Liver (tissue), 9 donors: ENCODE measurements around the gene BCL2L1. TPM values are rescaled to one million over a fixed set of nuclear protein-coding genes. Genes with fewer than 3 reads are reported as not detected.

Experiments
- DNase-seq: peaks from one replicate; pipeline ENCODE4 v3.0.0-alpha.2; 2017; ENCODE audit warnings: low spot score
- H3K27ac ChIP-seq, 2 donors: one replicate each; pipeline ENCODE4 v1.7.0; 2013; ENCODE audit warnings: inconsistent platforms in 2 of 2, low read length in 2 of 2, control low read depth in 1 of 2, low read depth in 1 of 2, mild to moderate bottlenecking in 1 of 2
- H3K27me3 ChIP-seq, 4 donors: one replicate each; pipeline versions ENCODE4 v1.6.1 to v1.7.0; 2013; ENCODE audit warnings: low read length in 3 of 4, inconsistent platforms in 1 of 4, mild to moderate bottlenecking in 1 of 4, moderate library complexity in 1 of 4; ENCODE audit not compliant: control insufficient read depth in 4 of 4, insufficient read depth in 4 of 4
- H3K36me3 ChIP-seq, 4 donors: one replicate each; pipeline versions ENCODE4 v1.6.1 to v1.7.0; 2013; ENCODE audit warnings: low read length in 3 of 4, mild to moderate bottlenecking in 3 of 4, low read depth in 1 of 4, moderate library complexity in 1 of 4; ENCODE audit not compliant: control insufficient read depth in 4 of 4, insufficient read depth in 3 of 4
- H3K4me1 ChIP-seq, 4 donors: one replicate each; pipeline versions ENCODE4 v1.6.1 to v1.7.0; 2013; ENCODE audit warnings: low read length in 3 of 4, mild to moderate bottlenecking in 3 of 4, moderate library complexity in 1 of 4; ENCODE audit not compliant: control insufficient read depth in 4 of 4, insufficient read depth in 4 of 4
- H3K4me3 ChIP-seq, 3 donors: one replicate each; pipeline versions ENCODE4 v1.6.1 to v1.7.0; 2013; ENCODE audit warnings: low read length in 3 of 3, control low read depth in 1 of 3, low read depth in 1 of 3, mild to moderate bottlenecking in 1 of 3
- H3K9ac ChIP-seq, 2 donors: one replicate each; pipeline ENCODE4 v1.7.0; 2013; ENCODE audit warnings: low read length in 2 of 2, mild to moderate bottlenecking in 2 of 2, moderate library complexity in 2 of 2, control low read depth in 1 of 2, low read depth in 1 of 2
- H3K9me3 ChIP-seq, 4 donors: one replicate each; pipeline versions ENCODE4 v1.6.1 to v1.7.0; 2013; ENCODE audit warnings: low read length in 3 of 4; ENCODE audit not compliant: control insufficient read depth in 4 of 4
- CTCF ChIP-seq: fragments of 150-350 bp; IDR thresholded peaks from 2 replicates; pipeline ENCODE4 v1.5.1; 2017; ENCODE audit warnings: improper control_type of control experiment, low read depth, low read length; ENCODE audit not compliant: missing input control
- EGR1 ChIP-seq, 2 donors: IDR thresholded peaks; 2 replicates each; pipeline ENCODE4 v1.6.1; 2016 to 2018; ENCODE audit warnings: antibody characterized with exemption in 2 of 2, low read depth in 2 of 2
- FOXA1 ChIP-seq: IDR thresholded peaks from 2 replicates; pipeline ENCODE4 v1.6.1; 2016; ENCODE audit warnings: antibody characterized with exemption
- FOXA2 ChIP-seq: IDR thresholded peaks from 2 replicates; pipeline ENCODE4 v1.6.1; 2016; ENCODE audit warnings: antibody characterized with exemption
- GABPA ChIP-seq, 2 donors: IDR thresholded peaks in 1 of 2; conservative IDR thresholded peaks in 1 of 2; 2 replicates each; pipeline ENCODE4 v1.6.1; 2016; ENCODE audit warnings: antibody characterized with exemption in 2 of 2, mild to moderate bottlenecking in 1 of 2, moderate library complexity in 1 of 2
- NR2F2 ChIP-seq: IDR thresholded peaks from 2 replicates; pipeline ENCODE4 v1.6.1; 2016; ENCODE audit warnings: antibody characterized with exemption
- RAD21 ChIP-seq, 2 donors: IDR thresholded peaks; 2 replicates each; pipeline ENCODE4 v1.6.1; 2016; ENCODE audit warnings: antibody characterized with exemption in 2 of 2, mild to moderate bottlenecking in 2 of 2
- REST ChIP-seq: IDR thresholded peaks from 2 replicates; pipeline ENCODE4 v1.6.1; 2016; ENCODE audit warnings: antibody characterized with exemption, mild to moderate bottlenecking
- SP1 ChIP-seq: IDR thresholded peaks from 2 replicates; pipeline ENCODE4 v1.6.1; 2018; ENCODE audit warnings: antibody characterized with exemption, mild to moderate bottlenecking
- TAF1 ChIP-seq: conservative IDR thresholded peaks from 2 replicates; pipeline ENCODE4 v1.6.1; 2016; ENCODE audit warnings: antibody characterized with exemption, mild to moderate bottlenecking
- YY1 ChIP-seq: IDR thresholded peaks from 2 replicates; pipeline ENCODE4 v1.6.1; 2016; ENCODE audit warnings: antibody characterized with exemption, mild to moderate bottlenecking
- ZBTB33 ChIP-seq: IDR thresholded peaks from 2 replicates; pipeline ENCODE4 v1.6.1; 2016; ENCODE audit warnings: antibody characterized with exemption
- WGBS: extraction: QIAGEN DNeasy Blood & Tissue Kit; methylation state at CpG from one replicate; pipeline ENCODE4 v1.1.7; 2013; 5-methylcytosine and 5-hydroxymethylcytosine counted together
- polyA plus RNA-seq, 2 donors: library from polyadenylated mRNA; stranded (reverse) in 1 of 2; unstranded in 1 of 2; fragments of 200-250 nt in 1 of 2; fragments of >200 nt in 1 of 2; fragmentation: Nextera tagmentation in 1 of 2; extraction: Ambion mirVana in 1 of 2; gene quantifications; one replicate each; pipeline versions ENCODE4 v1.2.1 to v1.2.3, GENCODE V29; 2013 to 2015
- total RNA-seq, 2 donors: library from RNA; depleted of rRNA; stranded (reverse); fragments of >200 nt; gene quantifications; one replicate each; pipeline ENCODE4 v1.2.3, GENCODE V29; 2014
- TF ChIP-seq, protein P1 (sequence below): IDR thresholded peaks from 2 replicates; pipeline ENCODE4 v1.6.1; 2016; ENCODE audit warnings: antibody characterized with exemption
- TF ChIP-seq, protein P2 (sequence below): IDR thresholded peaks from 2 replicates; pipeline ENCODE4 v1.6.1; 2016; ENCODE audit warnings: antibody characterized with exemption
- donor health status: healthy.
- donor health status: healthy.
- donor health status: healthy.
- donor health status: healthy.
- donor health status: healthy.

The BCL2L1 gene
- total and polyA plus RNA-seq, 4 donors: 29.7 to 124 (median 46.0) TPM

GRCh38 chr20:31770243-31770642 is 47.6 kb upstream of the BCL2L1 start:
- TF ChIP-seq ZBTB33 (no peak), EGR1 (IDR thresholded peaks at IDR 0.05; ENCODE audit: low read depth in 2 of 2) (no peak), SP1 (no peak)
- Histone ChIP-seq H3K27me3 (no peaks in the 10 kb centered on the region), H3K36me3 (no peaks in the 10 kb centered on the region), H3K9ac (no peak overlapping the region), H3K27ac (no peak overlapping the region), H3K4me1 (no peaks in the 10 kb centered on the region), H3K4me3 (no peak overlapping the region), H3K9me3 (no peaks in the 10 kb centered on the region)
- no peak for DNase-seq
- 80% methylated on average over 1 of the region's 1 CpG for WGBS

- no peaks in the 10 kb centered on the region for H3K36me3 ChIP-seq
- H3K4me1 ChIP-seq: no peaks in the 10 kb centered on the region
- WGBS: 71% methylated on average over 5 of the region's 5 CpGs
- no peaks in the 10 kb centered on the region for H3K9me3 ChIP-seq
- no peak overlapping the region for H3K4me3 ChIP-seq
- no peak for DNase-seq
- no peak overlapping the region for H3K9ac ChIP-seq
- TF ChIP-seq RAD21 (IDR thresholded peaks at IDR 0.05) (no peak), FOXA1 (no peak), SP1 (no peak), NR2F2 (no peak), YY1 (no peak), FOXA2 (no peak), GABPA (IDR thresholded peaks at IDR 0.05 in 1 of 2, conservative IDR thresholded peaks at IDR 0.05 in 1 of 2) (no peak), REST (no peak)
- TF ChIP-seq, protein P1, sequence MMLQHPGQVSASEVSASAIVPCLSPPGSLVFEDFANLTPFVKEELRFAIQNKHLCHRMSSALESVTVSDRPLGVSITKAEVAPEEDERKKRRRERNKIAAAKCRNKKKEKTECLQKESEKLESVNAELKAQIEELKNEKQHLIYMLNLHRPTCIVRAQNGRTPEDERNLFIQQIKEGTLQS: no peak
- TF ChIP-seq, protein P2, sequence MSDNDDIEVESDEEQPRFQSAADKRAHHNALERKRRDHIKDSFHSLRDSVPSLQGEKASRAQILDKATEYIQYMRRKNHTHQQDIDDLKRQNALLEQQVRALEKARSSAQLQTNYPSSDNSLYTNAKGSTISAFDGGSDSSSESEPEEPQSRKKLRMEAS: no peak
- H3K27me3 ChIP-seq: no peaks in the 10 kb centered on the region
- H3K27ac ChIP-seq: no peak overlapping the region
Observed at GRCh38 chr20:31769681-31770080, 47.0 kb upstream of the BCL2L1 start.

DNA sequence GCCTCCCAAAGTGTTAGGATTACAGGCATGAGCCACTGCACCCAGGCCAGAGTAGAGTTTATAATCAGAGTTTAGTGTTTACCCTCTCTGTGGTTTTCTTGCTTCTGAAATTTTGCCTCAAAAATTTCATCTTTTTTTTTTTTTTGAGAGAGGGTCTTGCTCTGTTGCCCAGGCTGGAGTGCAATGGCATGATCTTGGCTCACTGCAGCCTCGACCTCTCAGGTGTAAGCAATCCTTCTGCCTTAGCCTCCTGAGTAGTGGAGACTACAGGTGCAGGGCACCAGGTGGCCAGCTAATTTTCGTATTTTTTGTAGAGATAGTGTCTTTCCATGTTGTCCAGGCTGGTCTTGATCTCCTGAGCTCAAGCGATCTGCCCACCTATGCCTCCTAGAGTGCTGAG is 45.1 kb upstream of the BCL2L1 start:
- no peak for DNase-seq
- Histone ChIP-seq H3K9me3 (no peaks in the 10 kb centered on the region), H3K27ac (no peak overlapping the region), H3K27me3 (no peaks in the 10 kb centered on the region), H3K9ac (no peak overlapping the region), H3K4me3 (no peak overlapping the region), H3K4me1 (no peaks in the 10 kb centered on the region), H3K36me3 (no peaks in the 10 kb centered on the region)
- 96% methylated on average over 3 of the region's 3 CpGs for WGBS
- TF ChIP-seq, protein P1: no peak
- TF ChIP-seq CTCF (no peak), TAF1 (no peak)
